Thymus (tissue), 11 donors: ENCODE data around the gene S100A2. TPM values are rescaled to one million over a fixed set of nuclear protein-coding genes. Genes with fewer than 3 reads are reported as not detected.
A peak's percentile ranks its signal among the peaks of the same experiment; 100 is the strongest.
"Not testable (repeated sequence)": the region's sequence is repeated elsewhere in the genome, so short reads cannot be mapped to it uniquely, and the experiment has no call there.

Experiments used
- DNase-seq, 9 donors: peaks; one replicate each; pipeline ENCODE4 v3.0.0-alpha.2; 2013; ENCODE audit warnings: low spot score in 9 of 9, low read depth in 6 of 9, missing footprints in 1 of 9
- H3K27ac ChIP-seq, 2 donors: one replicate each; pipeline ENCODE4 v1.5.1; 2013; ENCODE audit warnings: control low read depth in 1 of 2, low read depth in 1 of 2, low read length in 1 of 2, mild to moderate bottlenecking in 1 of 2, moderate library complexity in 1 of 2
- H3K27me3 ChIP-seq, 2 donors: one replicate each; pipeline ENCODE4 v1.5.1; 2013; ENCODE audit warnings: low read length in 1 of 2; ENCODE audit not compliant: control insufficient read depth in 2 of 2, insufficient read depth in 1 of 2
- H3K36me3 ChIP-seq, 2 donors: one replicate each; pipeline ENCODE4 v1.5.1; 2013; ENCODE audit warnings: low read length in 1 of 2, mild to moderate bottlenecking in 1 of 2, moderate library complexity in 1 of 2; ENCODE audit not compliant: control insufficient read depth in 2 of 2, insufficient read depth in 2 of 2
- H3K4me1 ChIP-seq, 2 donors: one replicate each; pipeline ENCODE4 v1.5.1; 2013; ENCODE audit warnings: low read length in 2 of 2; ENCODE audit not compliant: control insufficient read depth in 2 of 2, insufficient read depth in 2 of 2
- H3K4me3 ChIP-seq, 2 donors: one replicate each; pipeline ENCODE4 v1.5.1; 2013; ENCODE audit warnings: low read length in 2 of 2, control low read depth in 1 of 2, mild to moderate bottlenecking in 1 of 2
- H3K9me3 ChIP-seq, 2 donors: one replicate each; pipeline ENCODE4 v1.5.1; 2013; ENCODE audit warnings: low read length in 1 of 2, mild to moderate bottlenecking in 1 of 2; ENCODE audit not compliant: control insufficient read depth in 2 of 2, insufficient read depth in 1 of 2
- WGBS: extraction: QIAGEN DNeasy Blood & Tissue Kit; methylation state at CpG from one replicate; pipeline ENCODE4 v1.1.7; 2013; 5-methylcytosine and 5-hydroxymethylcytosine counted together
- polyA plus RNA-seq: library from polyadenylated mRNA; stranded (reverse); fragments of 200-250 nt; gene quantifications from one replicate; pipeline ENCODE4 v1.2.3, GENCODE V29; 2013
- total RNA-seq: library from RNA; stranded (reverse); fragments of 120-200 nt; gene quantifications from one replicate; pipeline ENCODE4 v1.2.4, GENCODE V29; 2013
- donor health status: healthy.

Gene S100A2
- total and polyA plus RNA-seq, 2 donors: 9.8 to 93.5 TPM

DNA sequence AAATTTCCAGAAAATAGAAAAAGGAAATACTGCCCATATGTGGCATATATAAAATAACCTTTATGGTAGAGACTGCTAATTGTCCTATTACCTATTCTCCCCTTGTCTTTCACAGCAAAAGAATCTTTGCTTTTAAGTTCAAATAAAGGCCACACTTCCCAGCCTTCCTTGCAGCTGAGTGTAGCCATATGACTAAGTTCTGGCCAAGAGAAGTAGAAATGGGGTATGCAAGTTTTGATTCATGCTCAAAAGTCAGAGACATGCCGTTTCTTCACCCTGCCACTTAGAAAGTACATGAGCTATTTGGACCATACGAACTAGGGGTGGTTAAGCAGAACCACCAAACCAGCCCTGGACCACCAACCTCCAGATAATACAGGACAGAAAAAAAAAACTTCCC lies 18.3 kb upstream of the S100A2 start:
- Histone ChIP-seq H3K27me3 (no peaks in the 10 kb centered on the region), H3K27ac (no peak overlapping the region), H3K4me3 (no peak overlapping the region), H3K9me3 (no peaks in the 10 kb centered on the region), H3K4me1 (no peaks in the 10 kb centered on the region), H3K36me3 (no peaks in the 10 kb centered on the region)
- WGBS: 96% methylated on average over 2 of the region's 2 CpGs
- no peak for DNase-seq

DNA sequence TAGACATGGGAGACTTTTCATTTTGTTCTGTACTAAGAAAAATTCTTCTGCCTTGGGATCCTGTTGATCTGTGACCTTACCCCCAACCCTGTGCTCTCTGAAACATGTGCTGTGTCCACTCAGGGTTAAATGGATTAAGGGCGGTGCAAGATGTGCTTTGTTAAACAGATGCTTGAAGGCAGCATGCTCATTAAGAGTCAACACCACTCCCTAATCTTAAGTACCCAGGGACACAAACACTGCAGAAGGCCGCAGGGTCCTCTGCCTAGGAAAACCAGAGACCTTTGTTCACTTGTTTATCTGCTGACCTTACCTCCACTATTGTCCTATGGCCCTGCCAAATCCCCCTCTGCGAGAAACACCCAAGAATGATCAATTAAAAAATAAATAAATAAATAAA lies 17.9 kb upstream of the S100A2 start:
- H3K27me3 ChIP-seq, H3K4me3 ChIP-seq, H3K27ac ChIP-seq, H3K36me3 ChIP-seq, H3K9me3 ChIP-seq, H3K4me1 ChIP-seq, DNase-seq: not testable (repeated sequence)
- 96% methylated on average over 3 of the region's 3 CpGs for WGBS

DNA sequence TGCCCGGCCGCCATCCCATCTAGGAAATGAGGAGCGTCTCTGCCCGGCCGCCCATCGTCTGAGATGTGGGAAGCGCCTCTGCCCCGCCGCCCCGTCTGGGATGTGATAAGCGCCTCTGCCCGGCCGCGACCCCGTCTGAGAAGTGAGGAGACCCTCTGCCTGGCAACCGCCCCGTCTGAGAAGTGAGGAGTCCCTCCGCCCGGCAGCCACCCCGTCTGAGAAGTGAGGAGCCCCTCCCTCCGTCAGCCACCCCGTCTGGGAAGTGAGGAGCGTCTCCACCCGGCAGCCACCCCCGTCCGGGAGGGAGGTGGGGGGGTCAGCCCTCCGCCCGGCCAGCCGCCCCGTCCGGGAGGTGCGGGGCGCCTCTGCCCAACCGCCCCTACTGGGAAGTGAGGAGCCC lies 17.2 kb upstream of the S100A2 start:
- not testable (repeated sequence) for DNase-seq, H3K27me3 ChIP-seq, H3K36me3 ChIP-seq, H3K4me1 ChIP-seq, H3K27ac ChIP-seq, H3K9me3 ChIP-seq, H3K4me3 ChIP-seq
- WGBS: 98% methylated on average over 34 of the region's 34 CpGs

DNA sequence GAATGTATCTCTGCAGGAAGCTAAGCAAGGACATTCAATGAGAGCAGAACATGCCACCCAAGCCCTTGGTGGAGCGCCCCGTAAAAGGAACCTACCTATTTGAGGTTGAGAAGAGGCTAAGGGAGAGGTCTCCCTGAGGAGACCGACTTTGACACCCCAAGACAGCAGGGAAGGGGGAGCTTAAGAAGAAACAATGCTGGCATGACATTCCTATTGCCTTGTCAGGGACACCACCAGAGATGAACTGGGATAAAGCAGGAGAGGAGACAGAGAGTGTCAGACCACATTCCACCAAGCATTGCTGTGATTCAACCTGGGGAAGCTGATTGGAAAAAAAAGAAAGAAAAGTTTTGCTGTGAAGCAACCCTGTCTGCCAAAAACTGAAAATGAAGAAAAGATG lies 13.3 kb upstream of the S100A2 start:
- H3K36me3 ChIP-seq: no peaks in the 10 kb centered on the region
- no peaks in the 10 kb centered on the region for H3K9me3 ChIP-seq
- WGBS: 94% methylated on average over 3 of the region's 3 CpGs
- peaks cover 0 to 7% of the 10 kb centered on the region in 2 donors for H3K27me3 ChIP-seq
- H3K27ac ChIP-seq: no peak overlapping the region
- no peak for DNase-seq
- no peaks in the 10 kb centered on the region for H3K4me1 ChIP-seq
- H3K4me3 ChIP-seq: no peak overlapping the region

DNA sequence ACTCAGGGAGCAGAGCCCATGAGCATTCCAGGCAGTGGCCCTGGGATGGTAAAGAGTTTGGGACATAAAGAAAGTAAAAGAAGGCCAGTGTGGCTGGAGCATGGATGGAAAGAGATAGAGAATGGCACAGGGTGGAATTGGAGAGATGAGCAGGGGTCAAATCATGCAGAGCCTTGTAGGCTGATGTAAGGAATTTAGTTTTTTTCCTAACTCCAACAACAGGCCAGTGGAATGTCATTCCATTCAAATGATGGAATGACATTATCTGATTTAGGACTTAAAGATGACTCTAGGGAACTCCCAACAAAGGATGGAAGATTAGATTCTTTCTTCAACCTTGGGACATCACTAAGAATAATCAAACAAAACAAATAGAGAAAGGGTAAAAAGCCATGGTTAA lies 12.8 kb upstream of the S100A2 start:
- Histone ChIP-seq H3K4me3 (no peak overlapping the region), H3K4me1 (no peaks in the 10 kb centered on the region), H3K36me3 (no peaks in the 10 kb centered on the region), H3K27ac (no peak overlapping the region), H3K9me3 (no peaks in the 10 kb centered on the region), H3K27me3 (peaks cover 0 to 7% of the 10 kb centered on the region in 2 donors)
- DNase-seq: no peak

DNA sequence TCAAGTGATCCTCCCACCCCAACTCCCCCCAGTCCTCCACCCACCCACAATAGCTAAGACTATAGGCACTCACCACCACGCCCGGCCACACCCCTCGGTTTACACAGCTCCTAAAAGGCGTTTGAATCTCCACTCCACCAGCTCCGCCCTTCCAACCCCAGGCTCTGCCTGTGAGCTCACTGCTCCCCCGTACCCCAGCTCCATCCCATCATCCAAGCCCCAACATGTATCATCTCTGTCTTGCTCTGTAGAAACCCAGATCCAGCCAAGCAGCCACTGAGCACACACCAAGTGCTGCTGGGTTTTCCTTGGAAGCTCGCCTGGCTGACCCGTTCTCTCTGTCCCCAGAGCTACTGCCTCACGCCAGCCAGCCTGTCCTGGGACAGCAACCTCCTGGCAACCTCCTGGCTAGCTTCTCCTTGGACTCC lies 12.0 kb upstream of the S100A2 start:
- H3K36me3 ChIP-seq: no peaks in the 10 kb centered on the region
- H3K27me3 ChIP-seq: peaks cover 0 to 7% of the 10 kb centered on the region in 2 donors
- no peaks in the 10 kb centered on the region for H3K4me1 ChIP-seq
- DNase-seq: no peak
- H3K9me3 ChIP-seq: no peaks in the 10 kb centered on the region
- H3K4me3 ChIP-seq: no peak overlapping the region
- WGBS: 86% methylated on average over 9 of the region's 9 CpGs
- no peak overlapping the region for H3K27ac ChIP-seq

DNA sequence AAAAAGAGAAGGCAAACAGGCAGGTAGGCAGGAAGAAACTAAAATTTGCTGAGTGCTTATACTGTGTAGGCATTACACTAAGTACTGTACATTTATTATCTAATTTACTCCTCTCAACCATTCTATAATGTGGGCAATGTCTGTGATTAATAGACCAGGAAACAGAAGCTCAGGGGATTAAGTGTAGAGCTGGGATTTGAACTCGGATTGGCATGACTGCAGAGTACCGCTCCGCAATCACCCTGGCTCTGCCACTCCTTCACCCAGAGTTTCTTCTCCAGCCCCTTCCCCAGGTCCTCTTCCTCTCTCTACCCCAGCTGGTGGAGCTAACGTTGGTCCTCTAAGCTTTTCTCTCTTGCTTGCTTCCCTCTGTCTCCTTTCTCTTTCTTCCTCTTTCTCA lies 11.5 kb upstream of the S100A2 start:
- Histone ChIP-seq H3K9me3 (no peaks in the 10 kb centered on the region), H3K27me3 (peaks cover 0 to 7% of the 10 kb centered on the region in 2 donors), H3K27ac (no peak overlapping the region), H3K36me3 (no peaks in the 10 kb centered on the region), H3K4me3 (no peak overlapping the region), H3K4me1 (no peaks in the 10 kb centered on the region)
- DNase-seq: no peak
- WGBS: 43% methylated on average over 4 of the region's 4 CpGs

DNA sequence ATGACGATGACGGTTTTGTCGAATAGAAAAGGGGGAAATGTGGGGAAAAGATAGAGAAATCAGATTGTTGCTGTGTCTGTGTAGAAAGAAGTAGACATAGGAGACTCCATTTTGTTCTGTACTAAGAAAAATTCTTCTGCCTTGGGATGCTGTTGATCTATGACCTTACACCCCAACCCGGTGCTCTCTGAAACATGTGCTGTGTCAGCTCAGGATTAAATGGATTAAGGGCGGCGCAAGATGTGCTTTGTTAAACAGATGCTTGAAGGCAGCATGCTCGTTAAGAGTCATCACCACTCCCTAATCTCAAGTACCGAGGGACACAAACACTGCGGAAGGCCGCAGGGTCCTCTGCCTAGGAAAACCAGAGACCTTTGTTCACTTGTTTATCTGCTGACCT lies 9.9 kb upstream of the S100A2 start:
- not testable (repeated sequence) for DNase-seq, H3K36me3 ChIP-seq, H3K4me1 ChIP-seq, H3K9me3 ChIP-seq, H3K4me3 ChIP-seq, H3K27ac ChIP-seq, H3K27me3 ChIP-seq
- WGBS: 96% methylated on average over 10 of the region's 10 CpGs

DNA sequence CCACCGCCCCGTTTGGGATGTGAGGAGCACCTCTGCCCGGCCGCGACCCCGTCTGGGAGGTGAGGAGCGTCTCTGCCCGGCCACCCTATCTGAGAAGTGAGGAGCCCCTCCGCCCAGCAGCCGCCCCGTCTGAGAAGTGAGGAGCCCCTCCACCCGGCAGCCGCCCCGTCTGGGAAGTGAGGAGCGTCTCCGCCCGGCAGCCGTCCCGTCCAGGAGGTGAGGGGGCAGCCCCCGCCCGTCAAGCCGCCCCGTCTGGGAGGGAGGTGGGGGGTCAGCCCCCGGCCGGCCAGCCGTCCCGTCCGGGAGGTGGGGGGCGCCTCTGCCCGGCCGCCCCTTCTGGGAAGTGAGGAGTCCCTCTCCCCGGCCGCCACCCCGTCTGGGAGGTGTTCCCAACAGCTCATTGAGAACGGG lies 9.4 kb upstream of the S100A2 start:
- not testable (repeated sequence) for H3K4me1 ChIP-seq, H3K27me3 ChIP-seq, H3K9me3 ChIP-seq, H3K27ac ChIP-seq, H3K4me3 ChIP-seq, DNase-seq, H3K36me3 ChIP-seq
- WGBS: 93% methylated on average over 35 of the region's 35 CpGs

DNA sequence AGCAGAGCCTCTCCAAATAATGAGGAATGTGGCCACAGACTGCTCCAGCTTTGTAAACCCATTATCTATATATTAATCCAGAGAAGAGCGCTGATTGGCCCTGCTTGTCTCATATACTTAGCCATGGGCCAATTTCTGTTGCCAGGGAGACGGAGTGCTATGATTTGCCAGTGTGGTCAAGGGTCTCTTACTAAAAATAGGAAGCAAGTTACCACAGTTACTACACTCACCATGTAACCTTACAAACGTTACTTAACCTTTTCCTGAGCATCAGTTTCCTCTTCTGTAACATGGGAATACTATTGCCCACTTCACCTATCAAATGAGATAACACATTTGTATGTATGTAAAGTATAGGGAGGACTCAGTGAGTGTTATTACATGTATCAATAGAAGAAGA lies 7.7 kb upstream of the S100A2 start:
- H3K27me3 ChIP-seq: peaks cover 0 to 7% of the 10 kb centered on the region in 2 donors
- no peaks in the 10 kb centered on the region for H3K36me3 ChIP-seq
- WGBS: 68% methylated on average over 3 of the region's 3 CpGs
- peaks cover 0 to 6% of the 10 kb centered on the region in 2 donors for H3K4me1 ChIP-seq
- H3K27ac ChIP-seq: peak overlapping the region in 1 of 2 donors; percentile 54
- DNase-seq: no peak
- no peaks in the 10 kb centered on the region for H3K9me3 ChIP-seq
- no peak overlapping the region for H3K4me3 ChIP-seq
